Measurements from ENCODE around the gene IGSF21. TPM values are rescaled to one million over a fixed set of nuclear protein-coding genes. Genes with fewer than 3 reads are reported as not detected.

The IGSF21 gene
- total RNA-seq, 1 experiment from 2014 or later, result 5.2 TPM

DNA sequence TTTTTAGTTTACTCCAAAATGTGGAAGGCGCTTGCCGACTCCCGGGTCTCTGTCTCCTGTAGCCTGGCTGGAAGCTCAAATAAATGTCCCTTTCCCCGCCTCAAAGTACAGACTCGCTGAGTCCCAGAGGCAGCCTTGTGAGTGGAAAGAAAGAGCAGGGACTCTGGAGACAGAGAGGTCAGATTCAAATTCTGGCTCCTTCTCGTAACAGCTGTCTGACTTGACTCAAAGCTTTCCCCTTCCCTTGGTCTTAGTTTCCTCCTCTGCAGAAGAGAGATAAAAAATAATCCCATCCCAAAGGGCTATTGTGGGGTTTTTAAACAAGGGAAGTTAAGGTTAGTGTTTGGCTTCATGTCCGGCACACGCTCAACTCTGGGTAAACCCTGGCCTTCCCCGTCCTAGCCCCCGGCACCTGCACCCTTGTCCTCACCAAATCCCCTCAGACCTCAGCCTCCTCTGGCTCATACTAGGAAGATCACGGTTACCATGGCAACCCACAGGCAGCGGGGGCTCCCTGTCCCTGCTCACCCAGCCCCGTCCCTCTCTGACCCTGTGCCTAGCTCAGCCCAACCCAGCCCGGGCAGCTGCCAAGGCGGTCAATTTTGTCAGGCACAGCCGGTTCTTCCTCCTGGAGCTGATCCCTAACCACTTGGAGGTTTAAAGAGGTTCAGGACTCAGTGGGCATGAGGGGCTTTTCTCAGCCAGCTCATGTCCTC is 49.2 kb upstream of the IGSF21 start:
- no peak overlapping the region for H3K56ac ChIP-seq (ENCODE audit: insufficient read length, low read depth, low read length)
- no CpG with 5 or more reads among the region's 16 CpGs for WGBS (ENCODE audit: extremely low coverage, insufficient read length, low lambda C conversion rate)
- H2BK5ac ChIP-seq (ENCODE audit: insufficient read length, low read length), result no peak overlapping the region
- no peak overlapping the region for H3K27ac ChIP-seq (ENCODE audit: insufficient read length, low read depth, low read length)
- Mint-ChIP-seq H3K9me3 (no peaks in the 10 kb centered on the region; a peak in 1 of 5 replicates), H3K27ac (no peak overlapping the region; a peak in 1 of 7 replicates), H3K27me3 (ENCODE audit: low read depth) (peaks cover 54% of the 10 kb centered on the region), H3K4me1 (peaks cover 10 to 19% of the 10 kb centered on the region in 2 experiments; a peak in 3 of 4 replicates), H3K36me3 (ENCODE audit: insufficient read depth in 1 of 3, low read depth in 3 of 3) (no peaks in the 10 kb centered on the region), H3K4me3 (no peak overlapping the region)
- no peak overlapping the region for H4K91ac ChIP-seq (ENCODE audit: insufficient read length, low read depth, low read length)
- no peaks in the 10 kb centered on the region for H3K79me1 ChIP-seq (ENCODE audit: insufficient read depth, low read depth, low read length, poor library complexity, severe bottlenecking)
- H2BK20ac ChIP-seq (ENCODE audit: low read depth, low read length, poor library complexity, severe bottlenecking), result no peak overlapping the region
- H3K4ac ChIP-seq (ENCODE audit: low read depth, low read length), result no peak overlapping the region
- H3K23me2 ChIP-seq (ENCODE audit: insufficient read length, low read depth, low read length, poor library complexity, severe bottlenecking), result no peaks in the 10 kb centered on the region
- no peak overlapping the region for H2AFZ ChIP-seq (ENCODE audit: low read length)
- no peaks in the 10 kb centered on the region for H4K20me1 ChIP-seq (ENCODE audit: control insufficient read depth, insufficient read depth, insufficient read length)
- H3K4me1 ChIP-seq (ENCODE audit: insufficient read depth, low read length), result no peaks in the 10 kb centered on the region
- H3K27me3 ChIP-seq (ENCODE audit: insufficient read depth, low read length), result no peaks in the 10 kb centered on the region
- no peak for DNase-seq
- H3K23ac ChIP-seq (ENCODE audit: insufficient read length, low read depth, low read length), result no peak overlapping the region
- no peak overlapping the region for H2BK15ac ChIP-seq (ENCODE audit: low read depth, low read length)
- no peak overlapping the region for H2AK5ac ChIP-seq (ENCODE audit: insufficient read length, low read length)
- H3K9ac ChIP-seq (ENCODE audit: extremely low read depth, insufficient read length, low read length), result no peak overlapping the region
- no peak overlapping the region for H3K4me2 ChIP-seq (ENCODE audit: insufficient read depth, insufficient read length, low read length)
- no peak overlapping the region for H4K8ac ChIP-seq (replicated peaks; ENCODE audit: insufficient read length, low read depth, low read length)
- TF ChIP-seq, protein P1, sequence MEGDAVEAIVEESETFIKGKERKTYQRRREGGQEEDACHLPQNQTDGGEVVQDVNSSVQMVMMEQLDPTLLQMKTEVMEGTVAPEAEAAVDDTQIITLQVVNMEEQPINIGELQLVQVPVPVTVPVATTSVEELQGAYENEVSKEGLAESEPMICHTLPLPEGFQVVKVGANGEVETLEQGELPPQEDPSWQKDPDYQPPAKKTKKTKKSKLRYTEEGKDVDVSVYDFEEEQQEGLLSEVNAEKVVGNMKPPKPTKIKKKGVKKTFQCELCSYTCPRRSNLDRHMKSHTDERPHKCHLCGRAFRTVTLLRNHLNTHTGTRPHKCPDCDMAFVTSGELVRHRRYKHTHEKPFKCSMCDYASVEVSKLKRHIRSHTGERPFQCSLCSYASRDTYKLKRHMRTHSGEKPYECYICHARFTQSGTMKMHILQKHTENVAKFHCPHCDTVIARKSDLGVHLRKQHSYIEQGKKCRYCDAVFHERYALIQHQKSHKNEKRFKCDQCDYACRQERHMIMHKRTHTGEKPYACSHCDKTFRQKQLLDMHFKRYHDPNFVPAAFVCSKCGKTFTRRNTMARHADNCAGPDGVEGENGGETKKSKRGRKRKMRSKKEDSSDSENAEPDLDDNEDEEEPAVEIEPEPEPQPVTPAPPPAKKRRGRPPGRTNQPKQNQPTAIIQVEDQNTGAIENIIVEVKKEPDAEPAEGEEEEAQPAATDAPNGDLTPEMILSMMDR (conservative IDR thresholded peaks at IDR 0.05), result no peak
- no peaks in the 10 kb centered on the region for H3K79me2 ChIP-seq (ENCODE audit: insufficient read depth, low read length)
- no peak overlapping the region for H2BK12ac ChIP-seq (ENCODE audit: insufficient read length, low read depth, low read length)
- H4K5ac ChIP-seq (ENCODE audit: insufficient read length, low read depth, low read length), result no peak overlapping the region
- no peak overlapping the region for H3K18ac ChIP-seq (ENCODE audit: insufficient read length, low read depth, low read length)
- H3K14ac ChIP-seq (ENCODE audit: insufficient read depth, low read length), result no peak overlapping the region
- H2BK120ac ChIP-seq (ENCODE audit: low read depth, low read length, poor library complexity, severe bottlenecking), result no peak overlapping the region
- no peaks in the 10 kb centered on the region for H3K9me3 ChIP-seq (ENCODE audit: control insufficient read depth, low read depth, low read length)
- no peak overlapping the region for H3T11ph ChIP-seq (ENCODE audit: low read length)

All from H9 (cell line).